Breast epithelium (tissue), 4 donors: ENCODE measurements around the gene SCN5A. TPM values are rescaled to one million over a fixed set of nuclear protein-coding genes. Genes with fewer than 3 reads are reported as not detected.
A peak's percentile ranks its signal among the peaks of the same experiment; 100 is the strongest.
"Not testable (repeated sequence)": the region's sequence is repeated elsewhere in the genome, so short reads cannot be mapped to it uniquely, and the experiment has no call there.

Source experiments
- DNase-seq, 2 donors: peaks; one replicate each; pipeline ENCODE4 v3.0.0-alpha.2; 2019; ENCODE audit warnings: low spot score in 2 of 2
- H3K27ac ChIP-seq, 2 donors: fragments of 200-600 bp; sonication (generic) in 1 of 2; one replicate each; pipeline ENCODE4 v1.5.1; 2016 to 2019; ENCODE audit warnings: mild to moderate bottlenecking in 1 of 2
- H3K27me3 ChIP-seq, 2 donors: fragments of 200-600 bp; sonication (generic) in 1 of 2; one replicate each; pipeline versions ENCODE4 v1.5.1 to v1.6.0; 2017 to 2019; ENCODE audit warnings: control low read depth in 1 of 2, mild to moderate bottlenecking in 1 of 2
- H3K36me3 ChIP-seq: fragments of 200-600 bp; one replicate; pipeline ENCODE4 v1.5.1; 2019
- H3K4me1 ChIP-seq, 2 donors: fragments of 200-600 bp; sonication (generic); one replicate each; pipeline ENCODE4 v1.5.1; 2016 to 2019; ENCODE audit warnings: control low read depth in 1 of 2
- H3K4me3 ChIP-seq, 3 donors: fragments of 200-600 bp; sonication (generic); 1 replicate in 2 of 3; 2 replicates in 1 of 3; pipeline ENCODE4 v1.5.1; 2016 to 2019; ENCODE audit warnings: mild to moderate bottlenecking in 3 of 3, moderate library complexity in 2 of 3
- H3K9me3 ChIP-seq, 2 donors: fragments of 200-600 bp; sonication (generic) in 1 of 2; one replicate each; pipeline ENCODE4 v1.5.1; 2016 to 2019; ENCODE audit warnings: control low read depth in 1 of 2
- POLR2A ChIP-seq: fragments of 450-650 bp; IDR thresholded peaks from one replicate; pipeline ENCODE4 v1.6.1; 2016; ENCODE audit warnings: antibody characterized with exemption, mild to moderate bottlenecking, moderate library complexity
- POLR2AphosphoS5 ChIP-seq, 3 donors: sonication (generic); formaldehyde crosslinking; IDR thresholded peaks; one replicate each; pipeline ENCODE4 v1.6.1; 2017; ENCODE audit warnings: antibody characterized with exemption in 3 of 3
- intact Hi-C: fragments of 100-400 bp; cut with DNase I; formaldehyde crosslinking; loops from one replicate; pipeline ENCODE4 v1.15.1; 2023; ENCODE audit warnings: low total_unique reads
- total RNA-seq, 3 donors: library from RNA; depleted of rRNA; stranded (reverse); fragments of >200 nt; gene quantifications; one replicate each; pipeline ENCODE4 v1.1.0, GENCODE V29; 2016
- TF ChIP-seq, protein P1 (sequence below), 3 donors: fragments of 450-650 bp; IDR thresholded peaks; one replicate each; pipeline ENCODE4 v1.5.1; 2016 to 2017; ENCODE audit warnings: antibody characterized with exemption in 3 of 3, mild to moderate bottlenecking in 3 of 3, moderate library complexity in 3 of 3

SCN5A gene
- total RNA-seq, 3 donors from 2014 or later = under 0.01 to 0.33 (median 0.29) TPM

DNA sequence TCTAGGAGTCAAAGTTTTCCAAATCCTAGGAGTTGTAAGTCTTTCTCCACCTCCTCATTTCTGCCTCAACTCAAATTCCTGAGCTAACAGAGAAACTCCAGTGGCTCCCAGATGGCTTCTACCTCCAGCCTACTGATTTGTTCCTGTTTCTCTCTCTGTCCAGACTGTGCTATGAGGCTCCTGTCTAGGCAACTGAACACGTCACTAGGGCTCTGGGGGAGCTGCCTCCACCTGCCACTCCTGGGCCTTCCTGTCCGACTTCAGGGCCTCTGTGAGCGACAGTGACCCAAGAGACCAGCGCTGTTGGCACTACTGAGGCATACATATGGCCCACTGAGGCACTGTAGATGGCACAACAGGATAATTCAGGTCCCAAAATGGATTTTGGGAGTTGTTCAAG, 82.0 kb downstream of the SCN5A start:
- no peaks in the 10 kb centered on the region for H3K9me3 ChIP-seq
- H3K36me3 ChIP-seq = no peaks in the 10 kb centered on the region
- H3K27ac ChIP-seq = no peak overlapping the region
- no peaks in the 10 kb centered on the region for H3K4me1 ChIP-seq
- H3K4me3 ChIP-seq = no peak overlapping the region
- H3K27me3 ChIP-seq = no peaks in the 10 kb centered on the region
- TF ChIP-seq, protein P1, sequence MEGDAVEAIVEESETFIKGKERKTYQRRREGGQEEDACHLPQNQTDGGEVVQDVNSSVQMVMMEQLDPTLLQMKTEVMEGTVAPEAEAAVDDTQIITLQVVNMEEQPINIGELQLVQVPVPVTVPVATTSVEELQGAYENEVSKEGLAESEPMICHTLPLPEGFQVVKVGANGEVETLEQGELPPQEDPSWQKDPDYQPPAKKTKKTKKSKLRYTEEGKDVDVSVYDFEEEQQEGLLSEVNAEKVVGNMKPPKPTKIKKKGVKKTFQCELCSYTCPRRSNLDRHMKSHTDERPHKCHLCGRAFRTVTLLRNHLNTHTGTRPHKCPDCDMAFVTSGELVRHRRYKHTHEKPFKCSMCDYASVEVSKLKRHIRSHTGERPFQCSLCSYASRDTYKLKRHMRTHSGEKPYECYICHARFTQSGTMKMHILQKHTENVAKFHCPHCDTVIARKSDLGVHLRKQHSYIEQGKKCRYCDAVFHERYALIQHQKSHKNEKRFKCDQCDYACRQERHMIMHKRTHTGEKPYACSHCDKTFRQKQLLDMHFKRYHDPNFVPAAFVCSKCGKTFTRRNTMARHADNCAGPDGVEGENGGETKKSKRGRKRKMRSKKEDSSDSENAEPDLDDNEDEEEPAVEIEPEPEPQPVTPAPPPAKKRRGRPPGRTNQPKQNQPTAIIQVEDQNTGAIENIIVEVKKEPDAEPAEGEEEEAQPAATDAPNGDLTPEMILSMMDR (IDR thresholded peaks at IDR 0.05) = no peak
- no peak for DNase-seq
- intact Hi-C loops = no loop called here

DNA sequence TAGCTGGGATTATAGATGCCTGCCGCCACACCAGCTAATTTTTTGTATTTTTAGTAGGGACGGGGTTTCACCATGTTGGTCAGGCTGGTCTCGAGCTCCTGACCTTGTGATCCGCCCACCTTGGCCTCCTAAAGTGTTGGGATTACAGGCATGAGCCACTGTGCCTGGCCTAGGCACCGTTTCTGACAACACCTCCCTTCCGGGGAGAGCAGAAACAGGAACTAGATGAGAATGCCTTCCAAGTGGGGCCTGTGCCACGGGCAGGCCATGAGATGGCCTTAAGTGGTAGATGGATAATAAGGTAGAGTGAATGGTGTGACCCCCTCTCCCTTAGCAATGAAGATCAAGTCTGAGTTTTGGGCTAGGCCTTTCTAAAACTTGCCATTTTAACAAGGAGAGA, 82.7 kb downstream of the SCN5A start:
- DNase-seq = peak in 1 of 2 donors; percentile 33
- H3K27ac ChIP-seq, H3K9me3 ChIP-seq, H3K27me3 ChIP-seq, H3K4me1 ChIP-seq, H3K4me3 ChIP-seq, H3K36me3 ChIP-seq, intact Hi-C loops: not testable (repeated sequence)

DNA sequence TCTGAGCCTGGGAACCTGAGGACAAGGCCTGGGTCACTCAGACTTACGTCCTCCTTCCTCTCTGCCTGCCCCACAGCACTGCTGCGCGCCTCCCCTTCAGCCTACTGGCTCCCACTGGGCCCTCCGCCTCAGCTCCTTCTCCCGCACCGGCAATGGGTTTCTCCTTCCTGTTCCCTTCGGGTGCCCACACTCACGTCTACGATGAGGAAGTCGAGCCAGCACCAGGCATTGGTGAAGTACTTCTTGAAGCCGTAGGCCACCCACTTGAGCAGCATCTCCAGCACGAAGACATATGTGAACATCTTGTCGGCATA, 83.3 kb downstream of the SCN5A start:
- no peaks in the 10 kb centered on the region for H3K9me3 ChIP-seq
- intact Hi-C loops = no loop called here
- H3K27me3 ChIP-seq = no peaks in the 10 kb centered on the region
- H3K4me1 ChIP-seq = no peaks in the 10 kb centered on the region
- H3K4me3 ChIP-seq = no peak overlapping the region
- DNase-seq = peak in 1 of 2 donors; percentile 47
- no peak overlapping the region for H3K27ac ChIP-seq
- TF ChIP-seq POLR2AphosphoS5 (IDR thresholded peaks at IDR 0.05) = no peak
- TF ChIP-seq, protein P1 (IDR thresholded peaks at IDR 0.05) = no peak
- TF ChIP-seq POLR2A = no peak
- H3K36me3 ChIP-seq = no peaks in the 10 kb centered on the region

DNA sequence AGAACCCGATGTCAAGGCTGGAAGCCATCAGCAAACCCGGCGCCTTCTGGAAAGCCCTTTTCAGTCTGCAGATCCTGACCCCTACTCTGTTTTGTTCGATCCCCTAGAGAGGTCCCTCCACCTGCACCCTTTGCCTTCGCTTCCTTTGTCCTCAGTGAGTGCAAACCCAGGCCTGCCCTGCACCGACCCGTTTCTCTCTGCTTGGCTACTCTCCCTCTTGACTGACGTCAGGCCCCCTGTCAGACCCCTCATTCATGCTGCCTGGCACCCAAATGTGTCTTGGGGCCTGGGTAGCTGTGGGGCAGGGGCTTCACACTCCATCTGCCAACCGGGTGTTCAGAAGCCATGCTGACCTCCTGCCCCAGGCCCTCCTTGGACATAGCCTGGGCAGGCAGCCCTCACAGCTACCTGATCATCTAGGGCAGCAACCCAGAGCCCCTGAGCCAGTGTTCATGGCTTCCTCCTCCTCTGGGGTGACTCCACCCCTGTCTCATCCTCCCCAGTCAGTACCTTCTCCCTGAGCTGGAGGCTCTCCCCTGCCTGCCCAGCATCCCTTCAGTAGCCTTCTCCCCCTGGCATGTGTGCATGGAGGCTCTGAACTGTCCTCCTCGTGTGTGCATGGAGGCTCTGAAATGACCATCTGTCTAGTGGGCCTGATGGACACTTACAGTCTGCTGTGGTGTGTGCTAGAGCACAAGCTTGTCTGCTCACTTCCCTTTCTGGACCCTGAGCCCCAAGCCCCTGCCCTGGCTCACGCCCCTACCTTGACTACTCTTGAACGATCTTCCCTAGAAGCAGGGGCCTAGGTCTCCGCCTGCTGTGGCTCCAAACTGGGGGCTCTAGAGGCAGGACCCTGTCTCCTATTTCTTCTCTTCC, 83.9 kb downstream of the SCN5A start:
- Histone ChIP-seq H3K9me3 (no peaks in the 10 kb centered on the region), H3K27ac (no peak overlapping the region), H3K4me3 (no peak overlapping the region), H3K27me3 (no peaks in the 10 kb centered on the region), H3K4me1 (no peaks in the 10 kb centered on the region), H3K36me3 (no peaks in the 10 kb centered on the region)
- peak in 1 of 2 donors; percentile 30 for DNase-seq
- intact Hi-C loops = no loop called here
- TF ChIP-seq, protein P1 (IDR thresholded peaks at IDR 0.05) = no peak
- TF ChIP-seq POLR2AphosphoS5 (IDR thresholded peaks at IDR 0.05) (no peak), POLR2A (no peak)

DNA sequence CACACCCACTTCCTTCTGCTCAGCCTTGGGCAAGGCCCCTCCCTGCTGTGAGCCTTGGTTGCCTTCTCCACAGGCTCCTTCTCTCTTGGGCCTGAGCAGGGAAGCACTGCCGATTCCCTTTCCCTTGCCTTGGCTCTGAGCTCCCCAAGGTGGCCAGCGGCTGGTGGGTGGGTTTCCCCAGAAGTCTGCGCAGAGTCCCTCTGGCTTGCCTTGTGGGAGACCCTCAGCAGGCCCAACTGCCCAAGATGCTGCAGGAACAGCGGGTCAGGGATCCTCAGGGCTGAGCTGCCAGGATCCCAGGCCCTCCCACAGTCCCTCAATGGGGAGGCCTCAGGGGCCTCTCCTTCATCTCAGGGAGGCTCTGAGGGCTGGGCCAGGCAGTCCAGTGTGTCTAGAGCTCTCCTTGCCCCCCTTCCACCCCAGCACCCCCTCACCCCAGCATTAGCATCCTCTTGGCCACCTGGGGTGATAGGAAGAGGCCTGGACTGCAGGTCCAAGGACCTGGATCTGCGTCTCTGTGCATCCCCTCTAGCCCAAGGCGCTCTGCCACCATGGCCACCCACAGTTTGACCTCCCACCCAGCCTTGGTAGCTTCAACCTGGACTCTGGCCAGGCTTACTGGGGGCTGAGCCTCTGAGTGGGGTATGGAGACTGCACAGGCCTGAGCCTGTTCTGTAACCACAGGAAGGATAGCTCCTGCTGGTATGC, 84.7 kb downstream of the SCN5A start:
- Histone ChIP-seq H3K36me3 (no peaks in the 10 kb centered on the region), H3K4me1 (no peaks in the 10 kb centered on the region), H3K9me3 (peaks cover 0 to 1% of the 10 kb centered on the region in 2 donors), H3K27me3 (no peaks in the 10 kb centered on the region), H3K4me3 (no peak overlapping the region), H3K27ac (no peak overlapping the region)
- peak in 1 of 2 donors; percentile 36 for DNase-seq
- TF ChIP-seq POLR2A (no peak), POLR2AphosphoS5 (IDR thresholded peaks at IDR 0.05) (no peak)
- TF ChIP-seq, protein P1 (IDR thresholded peaks at IDR 0.05) = no peak
- intact Hi-C loops = no loop called here
